ENCODE results near the gene CDK3.
"Not testable (repeated sequence)": the region's sequence is repeated elsewhere in the genome, so short reads cannot be mapped to it uniquely, and the experiment has no call there.

DNA sequence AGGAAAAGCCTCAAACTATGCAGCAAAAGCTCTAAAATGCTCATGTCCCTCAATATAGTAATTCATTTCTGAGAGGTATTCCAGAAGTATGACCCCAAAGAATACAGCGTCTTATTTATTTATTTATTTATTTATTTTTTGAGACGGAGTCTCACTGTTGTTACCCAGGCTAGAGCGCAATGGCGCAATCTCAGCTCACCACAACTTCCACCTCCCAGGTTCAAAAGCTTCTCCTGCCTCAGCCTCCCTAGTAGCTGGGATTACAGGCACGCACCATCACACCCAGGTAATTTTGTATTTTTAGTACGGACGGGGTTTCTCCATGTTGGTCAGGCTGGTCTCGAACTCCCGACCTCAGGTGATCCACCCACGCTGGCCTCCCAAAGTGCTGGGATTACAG is 31.6 kb upstream of the CDK3 start:
- TF ChIP-seq, protein P1, sequence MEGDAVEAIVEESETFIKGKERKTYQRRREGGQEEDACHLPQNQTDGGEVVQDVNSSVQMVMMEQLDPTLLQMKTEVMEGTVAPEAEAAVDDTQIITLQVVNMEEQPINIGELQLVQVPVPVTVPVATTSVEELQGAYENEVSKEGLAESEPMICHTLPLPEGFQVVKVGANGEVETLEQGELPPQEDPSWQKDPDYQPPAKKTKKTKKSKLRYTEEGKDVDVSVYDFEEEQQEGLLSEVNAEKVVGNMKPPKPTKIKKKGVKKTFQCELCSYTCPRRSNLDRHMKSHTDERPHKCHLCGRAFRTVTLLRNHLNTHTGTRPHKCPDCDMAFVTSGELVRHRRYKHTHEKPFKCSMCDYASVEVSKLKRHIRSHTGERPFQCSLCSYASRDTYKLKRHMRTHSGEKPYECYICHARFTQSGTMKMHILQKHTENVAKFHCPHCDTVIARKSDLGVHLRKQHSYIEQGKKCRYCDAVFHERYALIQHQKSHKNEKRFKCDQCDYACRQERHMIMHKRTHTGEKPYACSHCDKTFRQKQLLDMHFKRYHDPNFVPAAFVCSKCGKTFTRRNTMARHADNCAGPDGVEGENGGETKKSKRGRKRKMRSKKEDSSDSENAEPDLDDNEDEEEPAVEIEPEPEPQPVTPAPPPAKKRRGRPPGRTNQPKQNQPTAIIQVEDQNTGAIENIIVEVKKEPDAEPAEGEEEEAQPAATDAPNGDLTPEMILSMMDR (conservative IDR thresholded peaks at IDR 0.05; ENCODE audit: low read length): not testable (repeated sequence)
- not testable (repeated sequence) for TF ChIP-seq EZH2phosphoT487 (IDR thresholded peaks at IDR 0.05; ENCODE audit: borderline replicate concordance, low read depth, low read length)
